H7 (cell line): ENCODE results near the gene EPB41L1. TPM values are rescaled to one million over a fixed set of nuclear protein-coding genes. Genes with fewer than 3 reads are reported as not detected.

Experiments
- DNase-seq: peaks from one replicate; pipeline ENCODE4 v3.0.0; 2012
- H3K27me3 ChIP-seq: 2 replicates; pipeline ENCODE4 v1.6.0; 2011; ENCODE audit warnings: mild to moderate bottlenecking, low read length; ENCODE audit not compliant: control insufficient read depth, insufficient read depth
- H3K36me3 ChIP-seq: replicated peaks from 2 replicates; pipeline ENCODE4 v1.5.1; 2011; ENCODE audit warnings: low read length; ENCODE audit not compliant: control insufficient read depth, insufficient read depth
- H3K4me3 ChIP-seq: 2 replicates; pipeline ENCODE4 v1.5.1; 2011; ENCODE audit warnings: low read depth, mild to moderate bottlenecking, control low read depth, low read length, moderate library complexity; ENCODE audit not compliant: insufficient read depth
- total RNA-seq: library from RNA; depleted of rRNA; stranded (reverse); fragments of >200 nt; shearing (Covaris generic); gene quantifications from 2 replicates; pipeline ENCODE4 v1.2.3, GENCODE V29; 2014

EPB41L1 gene
- total RNA-seq, 1 experiment from 2014 or later, result 11.9 TPM

- H3K4me3 ChIP-seq, result no peak overlapping the region
- DNase-seq, result no peak
- H3K27me3 ChIP-seq, result 0 out of 2 replicates have a peak, but pooled peaks cover 2% of the 10 kb centered on the region
- no peaks in the 10 kb centered on the region for H3K36me3 ChIP-seq
Observed at GRCh38 chr20:36118371-36118770, 36.2 kb upstream of the EPB41L1 start.

GRCh38 chr20:36119537-36119936 is 35.0 kb upstream of the EPB41L1 start:
- H3K27me3 ChIP-seq, result 0 out of 2 replicates have a peak, but pooled peaks cover 2% of the 10 kb centered on the region
- H3K4me3 ChIP-seq, result no peak overlapping the region
- DNase-seq, result no peak
- no peaks in the 10 kb centered on the region for H3K36me3 ChIP-seq

GRCh38 chr20:36120241-36120640 is 34.3 kb upstream of the EPB41L1 start:
- no peak overlapping the region for H3K4me3 ChIP-seq
- H3K27me3 ChIP-seq, result 0 out of 2 replicates have a peak, but pooled peaks cover 2% of the 10 kb centered on the region
- no peaks in the 10 kb centered on the region for H3K36me3 ChIP-seq
- DNase-seq, result no peak

GRCh38 chr20:36120991-36121390 is 33.5 kb upstream of the EPB41L1 start:
- no peak for DNase-seq
- Histone ChIP-seq H3K4me3 (no peak overlapping the region), H3K36me3 (no peaks in the 10 kb centered on the region), H3K27me3 (0 out of 2 replicates have a peak, but pooled peaks cover 2% of the 10 kb centered on the region)

- H3K27me3 ChIP-seq, result no peaks in the 10 kb centered on the region
- no peaks in the 10 kb centered on the region for H3K36me3 ChIP-seq
- no peak overlapping the region for H3K4me3 ChIP-seq
- no peak for DNase-seq
Observed at GRCh38 chr20:36121981-36122930, 32.3 kb upstream of the EPB41L1 start.

GRCh38 chr20:36122931-36123288 is 31.6 kb upstream of the EPB41L1 start:
- DNase-seq, result no peak
- no peak overlapping the region for H3K4me3 ChIP-seq
- H3K27me3 ChIP-seq, result no peaks in the 10 kb centered on the region
- no peaks in the 10 kb centered on the region for H3K36me3 ChIP-seq

GRCh38 chr20:36125097-36125496 is 29.4 kb upstream of the EPB41L1 start:
- H3K36me3 ChIP-seq, result no peaks in the 10 kb centered on the region
- H3K27me3 ChIP-seq, result no peaks in the 10 kb centered on the region
- no peak overlapping the region for H3K4me3 ChIP-seq
- no peak for DNase-seq

- no peak overlapping the region for H3K4me3 ChIP-seq
- DNase-seq, result peak; percentile 70
Observed at GRCh38 chr20:36126836-36127527, 27.6 kb upstream of the EPB41L1 start.

GRCh38 chr20:36128463-36129159 is 25.9 kb upstream of the EPB41L1 start:
- Histone ChIP-seq H3K36me3 (no peaks in the 10 kb centered on the region), H3K27me3 (no peaks in the 10 kb centered on the region), H3K4me3 (no peak overlapping the region)
- DNase-seq, result no peak

More at GRCh38 chr20:36126836-36127527, 27.6 kb upstream of the EPB41L1 start:
- H3K27me3 ChIP-seq, result no peaks in the 10 kb centered on the region
- H3K36me3 ChIP-seq, result no peaks in the 10 kb centered on the region

- no peak for DNase-seq
- Histone ChIP-seq H3K36me3 (no peaks in the 10 kb centered on the region), H3K27me3 (no peaks in the 10 kb centered on the region), H3K4me3 (no peak overlapping the region)
Observed at GRCh38 chr20:36129160-36129543, 25.4 kb upstream of the EPB41L1 start.

- no peaks in the 10 kb centered on the region for H3K27me3 ChIP-seq
- DNase-seq, result no peak
- H3K36me3 ChIP-seq, result no peaks in the 10 kb centered on the region
- no peak overlapping the region for H3K4me3 ChIP-seq
Observed at GRCh38 chr20:36130390-36130789, 24.1 kb upstream of the EPB41L1 start.

GRCh38 chr20:36132802-36133211 is 21.7 kb upstream of the EPB41L1 start:
- Histone ChIP-seq H3K4me3 (no peak overlapping the region), H3K27me3 (no peaks in the 10 kb centered on the region), H3K36me3 (no peaks in the 10 kb centered on the region)
- DNase-seq, result no peak

- Histone ChIP-seq H3K4me3 (no peak overlapping the region), H3K36me3 (no peaks in the 10 kb centered on the region), H3K27me3 (no peaks in the 10 kb centered on the region)
- DNase-seq, result no peak
Observed at GRCh38 chr20:36133821-36134220, 20.7 kb upstream of the EPB41L1 start.

GRCh38 chr20:36135159-36135558 is 19.4 kb upstream of the EPB41L1 start:
- no peaks in the 10 kb centered on the region for H3K36me3 ChIP-seq
- DNase-seq, result no peak
- no peaks in the 10 kb centered on the region for H3K27me3 ChIP-seq
- no peak overlapping the region for H3K4me3 ChIP-seq
